HCEC 1CT (cell line): ENCODE results near the gene CPS1.

Experiments
- DNase-seq: peaks from one replicate; pipeline ENCODE4 v3.0.0-alpha.2; 2017

Gene CPS1

GRCh38 chr2:210548031-210548430, 8.4 kb upstream of the CPS1 start:
- DNase-seq: no peak

GRCh38 chr2:210548878-210549384, 7.5 kb upstream of the CPS1 start:
- DNase-seq: no peak

- no peak for DNase-seq
Measured at GRCh38 chr2:210551001-210551400, 5.4 kb upstream of the CPS1 start.

GRCh38 chr2:210553373-210553772, 3.0 kb upstream of the CPS1 start:
- DNase-seq: peak; percentile 71

GRCh38 chr2:210555555-210555954, 844 bp upstream of the CPS1 start:
- no peak for DNase-seq

- no peak for DNase-seq
Measured at GRCh38 chr2:210557721-210558120, 1.3 kb downstream of the CPS1 start.

GRCh38 chr2:210558708-210559107, 2.3 kb downstream of the CPS1 start:
- DNase-seq: no peak

DNA sequence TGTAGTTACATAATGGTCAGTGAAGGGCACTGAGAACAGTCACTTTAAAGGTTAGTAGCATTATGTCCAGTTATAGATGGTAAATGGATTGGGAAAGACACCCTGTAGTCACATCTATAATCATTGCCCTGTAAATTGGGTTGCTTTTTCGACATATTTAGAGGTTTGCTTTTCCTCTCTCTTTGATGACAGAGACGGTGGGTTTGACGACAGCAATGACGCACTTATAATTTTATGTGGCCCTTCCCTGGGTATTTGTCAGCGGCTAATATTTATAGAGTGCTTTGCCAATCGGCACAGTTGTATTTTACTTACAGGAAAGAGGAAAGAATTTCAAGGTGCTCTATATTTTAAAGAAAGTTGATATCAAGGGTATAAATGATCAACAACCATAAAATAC, 2.8 kb downstream of the CPS1 start:
- DNase-seq: no peak

- no peak for DNase-seq
Measured at GRCh38 chr2:210561475-210561874, 5.1 kb downstream of the CPS1 start.

DNA sequence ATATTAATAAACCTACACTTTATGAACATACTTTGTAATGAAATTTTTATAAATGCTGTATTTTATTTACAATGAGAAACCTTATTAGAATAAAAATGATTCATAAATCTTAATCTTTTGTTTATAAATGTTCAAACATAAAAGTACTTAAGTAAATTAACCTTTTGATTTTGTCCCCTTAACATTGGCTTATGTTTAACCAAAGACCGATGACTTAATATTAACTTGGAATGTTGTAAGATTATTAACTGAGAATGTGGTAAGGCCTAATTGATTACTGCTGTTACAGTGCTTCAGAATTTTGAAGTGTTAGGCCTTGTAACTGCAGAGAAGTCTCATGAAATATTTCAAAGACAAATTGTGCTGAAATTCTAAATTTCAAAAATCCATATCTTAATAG, 5.7 kb downstream of the CPS1 start:
- no peak for DNase-seq

DNA sequence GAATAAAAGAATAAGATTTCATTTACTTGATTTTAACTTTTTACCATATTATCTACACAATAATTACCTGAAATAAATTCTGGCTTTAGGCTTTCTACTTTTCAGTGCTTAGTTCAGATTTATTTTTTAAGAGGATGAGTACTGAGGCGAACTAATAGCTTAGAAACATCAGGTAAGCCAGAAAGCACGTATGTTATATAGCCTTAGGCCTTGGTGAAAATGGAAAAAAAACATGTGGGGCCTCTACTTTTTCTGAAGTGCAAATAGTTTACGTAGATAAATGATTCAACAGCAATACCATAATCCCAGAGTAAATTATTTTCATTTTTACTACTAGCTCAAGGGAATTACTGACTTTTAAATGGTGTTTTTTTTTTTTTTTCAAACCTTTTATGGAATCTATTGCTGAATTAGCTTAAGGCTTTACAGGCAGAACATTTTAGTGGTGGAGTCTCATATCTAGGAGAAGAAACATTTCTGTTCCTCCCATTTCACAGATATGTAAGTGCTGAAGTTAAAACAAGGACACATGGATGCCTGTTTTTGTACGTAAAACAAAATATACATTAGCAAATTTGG, 6.2 kb downstream of the CPS1 start:
- no peak for DNase-seq

- DNase-seq: no peak
Measured at GRCh38 chr2:210567279-210567678, 10.9 kb downstream of the CPS1 start.

GRCh38 chr2:210568108-210568507, 11.7 kb downstream of the CPS1 start:
- DNase-seq: no peak

- peak; percentile 64 for DNase-seq
Measured at GRCh38 chr2:210577263-210578071, 21.1 kb downstream of the CPS1 start.

- DNase-seq: no peak
Measured at GRCh38 chr2:210584834-210585233, 28.4 kb downstream of the CPS1 start.

DNA sequence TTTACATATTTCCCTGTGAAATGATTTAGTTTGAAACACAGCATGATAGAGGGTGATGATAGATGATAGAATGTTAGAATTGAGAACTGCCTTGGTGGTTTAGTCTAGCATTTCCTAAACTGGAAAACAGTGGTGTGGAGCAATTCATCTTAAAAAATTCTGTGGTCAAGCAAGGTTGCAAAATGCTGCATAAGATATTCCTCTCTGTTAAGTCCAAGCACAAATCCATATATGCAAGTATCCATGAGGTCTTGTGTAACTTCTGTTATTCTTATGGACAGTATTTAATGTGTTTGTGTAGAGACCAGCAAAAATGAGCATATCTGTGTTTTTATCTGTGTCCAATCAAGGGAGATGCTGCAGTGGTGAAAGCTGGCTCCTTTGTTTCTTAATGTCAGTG, 30.0 kb downstream of the CPS1 start:
- peak; percentile 27 for DNase-seq

- DNase-seq: no peak
Measured at GRCh38 chr2:210591663-210592062, 35.3 kb downstream of the CPS1 start.

DNA sequence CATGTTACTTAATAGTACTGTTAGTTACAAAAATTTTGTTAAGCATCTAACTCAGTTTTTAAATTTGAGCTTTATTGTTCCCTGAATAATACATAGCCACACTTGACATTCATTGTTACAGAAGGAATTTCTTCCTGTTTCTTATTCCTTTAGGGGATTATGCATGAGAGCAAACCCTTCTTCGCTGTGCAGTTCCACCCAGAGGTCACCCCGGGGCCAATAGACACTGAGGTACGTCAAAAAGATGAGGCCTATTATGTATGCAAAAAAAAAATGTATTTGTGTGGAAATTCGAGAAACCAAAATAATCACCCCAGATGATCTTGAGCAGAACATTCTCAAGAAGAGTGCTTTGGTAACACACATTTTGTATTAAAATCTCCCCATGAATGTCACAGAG, 36.3 kb downstream of the CPS1 start:
- no peak for DNase-seq

- DNase-seq: peak; percentile 5
Measured at GRCh38 chr2:210593166-210593565, 36.8 kb downstream of the CPS1 start.

- no peak for DNase-seq
Measured at GRCh38 chr2:210598219-210598618, 41.8 kb downstream of the CPS1 start.

DNA sequence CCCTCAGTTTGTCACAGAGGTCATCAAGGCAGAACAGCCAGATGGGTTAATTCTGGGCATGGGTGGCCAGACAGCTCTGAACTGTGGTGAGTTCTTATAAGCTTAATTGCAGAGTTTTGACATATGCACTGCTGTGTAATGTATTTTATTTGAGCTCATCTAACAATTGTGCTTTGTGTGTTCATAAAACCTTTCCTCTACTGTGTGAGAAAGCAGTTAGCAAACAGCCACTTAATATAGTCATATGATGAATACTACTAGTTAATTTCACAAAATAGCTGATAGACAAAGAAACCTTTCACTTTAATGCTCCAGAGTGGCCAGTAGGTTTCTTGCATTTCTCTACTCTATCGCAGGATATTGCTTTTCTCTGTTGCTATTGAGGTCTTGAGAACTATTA, 43.1 kb downstream of the CPS1 start:
- DNase-seq: no peak

- DNase-seq: no peak
Measured at GRCh38 chr2:210604666-210605065, 48.3 kb downstream of the CPS1 start.

GRCh38 chr2:210606001-210606400, 49.6 kb downstream of the CPS1 start:
- DNase-seq: no peak

GRCh38 chr2:210611466-210611865, 55.1 kb downstream of the CPS1 start:
- DNase-seq: no peak

DNA sequence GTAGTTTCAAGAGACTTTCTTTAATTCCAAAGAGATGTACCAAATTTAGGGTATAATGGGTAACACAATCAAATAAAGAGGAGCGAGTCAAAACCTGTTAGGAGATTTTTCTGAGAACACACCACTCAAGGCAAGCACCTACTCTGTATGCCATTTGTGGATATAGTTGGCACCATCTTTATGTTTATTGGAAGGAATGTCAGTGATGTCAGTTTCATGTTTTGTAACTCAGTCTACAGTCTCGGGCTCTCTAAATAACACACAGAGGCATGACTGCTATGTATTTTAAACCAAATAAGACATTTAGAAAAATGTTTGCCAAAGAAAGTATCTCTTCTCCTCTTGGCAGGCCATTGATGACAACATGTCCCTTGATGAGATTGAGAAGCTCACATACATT, 59.7 kb downstream of the CPS1 start:
- no peak for DNase-seq
